Measurements from ENCODE around the gene GRID2. TPM values are rescaled to one million over a fixed set of nuclear protein-coding genes. Genes with fewer than 3 reads are reported as not detected.

The GRID2 gene
- total RNA-seq, 1 experiment from 2014 or later: not detected

- in situ Hi-C loops (cut with HindIII; ENCODE audit: low pct_unique_long_range_greater_than_20kb, low sequenced_read_pairs): no loop called here
Observed at GRCh38 chr4:93781198-93781597, 1477.4 kb downstream of the GRID2 start.

DNA sequence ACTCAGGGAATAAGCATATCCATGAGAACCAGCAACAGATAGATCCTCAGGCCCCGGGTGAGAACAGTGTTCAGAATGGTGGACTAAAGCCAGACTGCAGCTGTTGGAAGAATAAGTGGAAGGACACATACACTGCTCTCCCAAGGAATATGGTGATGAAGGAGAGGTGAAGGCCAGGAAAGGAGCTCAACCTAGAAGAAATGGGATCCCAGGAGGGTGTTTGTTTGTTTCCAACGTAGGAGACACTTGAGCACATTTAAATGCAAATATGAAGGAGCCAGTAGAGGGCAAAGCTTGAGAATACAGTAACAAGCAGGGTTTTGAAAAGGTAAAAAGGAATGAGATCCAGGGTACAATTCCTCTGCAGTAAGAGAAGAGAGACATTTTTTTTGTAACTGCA, 1482.4 kb downstream of the GRID2 start:
- DNase-seq (ENCODE audit: low read depth): no peak
- in situ Hi-C loops (cut with HindIII; ENCODE audit: low pct_unique_long_range_greater_than_20kb, low sequenced_read_pairs): no loop called here

More at GRCh38 chr4:93781198-93781597, 1477.4 kb downstream of the GRID2 start:
- DNase-seq (ENCODE audit: low read depth): no peak

DNA sequence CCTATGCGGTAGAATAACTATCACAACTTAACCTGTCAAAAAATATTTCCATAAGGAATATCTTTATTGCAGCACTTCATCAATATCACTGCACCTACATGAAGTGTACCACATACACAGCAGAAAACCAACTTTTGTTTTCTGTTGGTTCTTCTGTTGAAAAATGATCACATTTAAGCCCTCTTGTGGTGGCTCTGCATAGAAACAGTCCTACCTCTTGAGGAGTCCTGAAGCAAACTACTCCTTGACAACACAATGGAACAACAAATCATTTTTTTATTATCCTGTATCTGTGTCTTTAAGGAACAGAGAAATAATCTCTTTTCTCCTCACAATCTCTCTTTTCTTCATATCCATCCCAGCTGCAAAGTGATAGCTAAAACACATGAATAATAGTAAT, 1484.9 kb downstream of the GRID2 start:
- in situ Hi-C loops (cut with HindIII; ENCODE audit: low pct_unique_long_range_greater_than_20kb, low sequenced_read_pairs): no loop called here

DNA sequence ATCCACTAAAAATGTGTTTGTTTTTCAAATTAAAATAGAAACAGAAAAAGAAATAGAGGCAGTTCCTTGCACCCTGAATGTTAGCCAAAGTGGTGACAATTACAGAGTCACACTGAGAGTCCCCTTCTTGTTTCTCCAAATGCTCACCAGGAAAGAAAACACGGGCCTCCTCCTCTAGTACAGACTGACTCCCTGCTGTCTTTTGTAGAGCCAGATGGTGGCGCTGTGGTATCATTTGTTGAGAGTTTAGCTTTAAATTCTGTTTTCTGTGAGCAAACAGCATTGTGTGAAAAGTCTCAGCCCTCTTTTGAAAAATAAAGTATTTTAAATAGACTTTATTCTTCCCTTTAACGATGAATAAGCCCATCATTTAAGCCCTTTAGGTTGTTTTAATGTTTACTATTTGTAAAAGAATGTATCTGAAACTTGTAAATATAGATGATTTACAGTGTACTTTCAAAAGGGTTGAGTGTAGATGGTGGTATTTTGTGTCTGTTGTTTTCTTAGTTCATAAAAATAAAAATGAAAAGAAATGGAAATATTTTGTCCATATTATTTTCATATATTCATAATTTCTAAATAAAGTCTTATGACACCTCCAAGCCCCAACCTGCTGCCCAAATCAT, 1487.9 kb downstream of the GRID2 start:
- in situ Hi-C loops (cut with HindIII; ENCODE audit: low pct_unique_long_range_greater_than_20kb, low sequenced_read_pairs): no loop called here
- DNase-seq (ENCODE audit: low read depth): peak; percentile 45

More for the DNA sequence above, 1484.9 kb downstream of the GRID2 start:
- DNase-seq (ENCODE audit: low read depth): no peak

DNA sequence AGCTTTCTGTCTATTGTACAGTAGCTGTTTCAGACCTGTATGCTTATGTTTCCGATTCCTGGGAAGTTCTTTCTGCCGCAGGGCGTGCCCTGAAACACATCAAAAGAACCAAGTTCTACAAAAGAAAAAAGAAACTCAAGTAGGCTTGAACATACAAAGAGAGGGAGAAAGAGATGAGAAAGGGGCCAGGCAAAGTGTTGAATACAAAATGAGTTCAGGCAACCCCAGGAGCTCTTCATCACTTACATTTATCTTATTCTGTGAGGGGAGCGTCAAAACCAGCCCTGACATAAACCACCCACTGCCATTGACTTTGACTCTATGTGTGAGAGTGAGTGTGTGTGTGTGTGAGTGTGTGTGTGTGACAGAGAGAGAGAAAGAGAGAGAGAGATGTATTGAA, 1498.3 kb downstream of the GRID2 start:
- in situ Hi-C loops (cut with HindIII; ENCODE audit: low pct_unique_long_range_greater_than_20kb, low sequenced_read_pairs): no loop called here
- DNase-seq (ENCODE audit: low read depth): no peak

DNA sequence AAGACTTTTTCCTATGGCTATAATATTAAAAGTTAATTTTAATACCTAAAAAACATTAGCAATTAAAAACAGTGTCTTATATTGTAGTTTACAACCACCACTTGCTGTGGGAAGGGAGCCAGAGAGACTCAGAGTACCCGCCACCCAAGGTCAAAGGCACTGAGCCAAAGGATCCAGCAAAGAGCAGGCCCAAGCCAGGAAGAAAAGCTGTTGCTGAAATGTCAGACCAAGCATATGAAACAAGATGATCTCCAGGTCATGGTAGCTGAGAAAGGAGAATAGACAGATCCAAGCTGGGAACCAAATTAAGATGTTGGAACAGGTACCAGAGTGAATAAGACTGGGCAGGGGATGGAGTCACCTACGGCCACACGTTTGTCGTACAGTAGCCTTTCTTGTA, 1506.0 kb downstream of the GRID2 start:
- in situ Hi-C loops (cut with HindIII; ENCODE audit: low pct_unique_long_range_greater_than_20kb, low sequenced_read_pairs): no loop called here
- no peak for DNase-seq (ENCODE audit: low read depth)

DNA sequence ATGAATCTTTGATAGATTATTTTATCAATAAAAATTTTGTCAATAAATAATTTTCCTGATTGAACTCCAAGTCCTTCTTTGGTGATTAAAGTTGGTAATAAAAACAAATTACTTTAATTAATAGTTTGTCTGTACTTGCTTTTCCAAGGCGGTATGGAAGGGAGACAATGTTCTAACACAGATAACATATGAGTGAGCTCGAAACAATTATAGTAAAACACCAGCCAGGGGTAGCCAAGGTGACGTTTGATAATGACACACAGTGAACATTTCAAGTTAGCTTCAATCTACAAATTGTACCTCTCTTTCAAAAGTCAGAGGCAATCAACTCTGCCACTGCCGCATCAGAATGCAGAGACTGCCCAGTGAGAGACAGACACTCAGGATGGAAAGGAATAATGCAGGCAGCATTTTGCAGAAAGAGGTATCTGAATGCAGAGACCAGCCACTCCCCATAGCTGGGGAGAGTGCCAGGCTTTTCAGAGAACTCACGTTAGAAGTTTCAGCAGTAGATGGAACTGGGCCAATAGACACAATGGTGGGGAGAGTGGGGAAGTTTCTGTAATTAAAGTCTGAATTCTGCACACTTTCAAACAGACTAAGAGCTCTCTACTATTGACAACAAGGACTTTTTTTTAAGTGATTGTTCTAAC, 1506.7 kb downstream of the GRID2 start:
- in situ Hi-C loops (cut with HindIII; ENCODE audit: low pct_unique_long_range_greater_than_20kb, low sequenced_read_pairs): no loop called here
- no peak for DNase-seq (ENCODE audit: low read depth)

GRCh38 chr4:93813092-93813491, 1509.3 kb downstream of the GRID2 start:
- DNase-seq (ENCODE audit: low read depth): no peak
- in situ Hi-C loops (cut with HindIII; ENCODE audit: low pct_unique_long_range_greater_than_20kb, low sequenced_read_pairs): no loop called here

GRCh38 chr4:93814141-93814540, 1510.4 kb downstream of the GRID2 start:
- DNase-seq (ENCODE audit: low read depth): no peak
- in situ Hi-C loops (cut with HindIII; ENCODE audit: low pct_unique_long_range_greater_than_20kb, low sequenced_read_pairs): no loop called here

- no peak for DNase-seq (ENCODE audit: low read depth)
- in situ Hi-C loops (cut with HindIII; ENCODE audit: low pct_unique_long_range_greater_than_20kb, low sequenced_read_pairs): no loop called here
Observed at GRCh38 chr4:93814722-93815121, 1511.0 kb downstream of the GRID2 start.

Measured in Caki2 (cell line).